K562 (cell line): ENCODE measurements around the gene ADRB2.

Source experiments
- BRD4 ChIP-seq: fragments of 200-600 bp; sonication (generic); IDR thresholded peaks from 2 replicates; pipeline ENCODE4 v1.6.1; 2017; ENCODE audit warnings: inconsistent platforms
- CHD2 ChIP-seq: IDR thresholded peaks from 2 replicates; pipeline ENCODE4 v1.6.1; 2011; ENCODE audit warnings: low read depth, low read length
- FOS ChIP-seq: IDR thresholded peaks from 3 replicates; pipeline ENCODE4 v1.6.1; 2011; ENCODE audit not compliant: insufficient read length; ENCODE audit errors: extremely low read depth
- HNRNPUL1 ChIP-seq: fragments of 200-400 bp; formaldehyde crosslinking; IDR thresholded peaks from 2 replicates; pipeline ENCODE4 v1.6.1; 2017; ENCODE audit warnings: low read length
- ZNF586 ChIP-seq: fragments of 450-650 bp; formaldehyde crosslinking; conservative IDR thresholded peaks from 2 replicates; pipeline ENCODE4 v1.4.0; 2020; ENCODE audit warnings: mild to moderate bottlenecking, moderate library complexity
- TF ChIP-seq, protein P1 (sequence below): sonication (generic); formaldehyde crosslinking; IDR thresholded peaks from 2 replicates; pipeline ENCODE4 v1.8.0; 2022; ENCODE audit warnings: missing genetic modification reagents, mild to moderate bottlenecking, borderline replicate concordance

- TF ChIP-seq HNRNPUL1 (no peak), CHD2 (no peak), BRD4 (no peak), ZNF586 (CRISPR knock-in tag) (no peak), FOS (no peak)
- TF ChIP-seq, protein P1, sequence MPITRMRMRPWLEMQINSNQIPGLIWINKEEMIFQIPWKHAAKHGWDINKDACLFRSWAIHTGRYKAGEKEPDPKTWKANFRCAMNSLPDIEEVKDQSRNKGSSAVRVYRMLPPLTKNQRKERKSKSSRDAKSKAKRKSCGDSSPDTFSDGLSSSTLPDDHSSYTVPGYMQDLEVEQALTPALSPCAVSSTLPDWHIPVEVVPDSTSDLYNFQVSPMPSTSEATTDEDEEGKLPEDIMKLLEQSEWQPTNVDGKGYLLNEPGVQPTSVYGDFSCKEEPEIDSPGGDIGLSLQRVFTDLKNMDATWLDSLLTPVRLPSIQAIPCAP (CRISPR knock-in tag): no peak
Observed at GRCh38 chr5:148840531-148840930, 14.1 kb downstream of the ADRB2 start.
